ENCODE data around the gene TAF4. TPM values are rescaled to one million over a fixed set of nuclear protein-coding genes. Genes with fewer than 3 reads are reported as not detected.
"Not testable (repeated sequence)": the region's sequence is repeated elsewhere in the genome, so short reads cannot be mapped to it uniquely, and the experiment has no call there.

The TAF4 gene
- total RNA-seq, 1 donor from 2014 or later: 166 TPM

- DNase-seq (ENCODE audit: low spot score in 2 of 2): no peak
- TF ChIP-seq CTCF (IDR thresholded peaks at IDR 0.05): no peak
- Histone ChIP-seq H3K27ac (no peak overlapping the region), H3K36me3 (peaks cover 34 to 58% of the 10 kb centered on the region in 2 donors), H3K4me3 (no peak overlapping the region), H3K27me3 (no peaks in the 10 kb centered on the region), H3K9me3 (no peaks in the 10 kb centered on the region), H3K4me1 (no peaks in the 10 kb centered on the region)
- intact Hi-C loops (cut with DNase I): no loop called here
Observed at GRCh38 chr20:61974357-61974665, 91.4 kb downstream of the TAF4 start.

GRCh38 chr20:61973515-61974356 is 91.9 kb downstream of the TAF4 start:
- Histone ChIP-seq H3K36me3 (peaks cover 34 to 54% of the 10 kb centered on the region in 2 donors), H3K27me3 (no peaks in the 10 kb centered on the region), H3K27ac (no peak overlapping the region), H3K9me3 (no peaks in the 10 kb centered on the region), H3K4me3 (no peak overlapping the region), H3K4me1 (no peaks in the 10 kb centered on the region)
- no peak for DNase-seq (ENCODE audit: low spot score in 2 of 2)
- intact Hi-C loops (cut with DNase I): no loop called here
- TF ChIP-seq CTCF (IDR thresholded peaks at IDR 0.05): no peak

- peaks cover 34 to 52% of the 10 kb centered on the region in 2 donors for H3K36me3 ChIP-seq
- TF ChIP-seq CTCF (IDR thresholded peaks at IDR 0.05): no peak
- H3K27ac ChIP-seq: no peak overlapping the region
- no peak for DNase-seq (ENCODE audit: low spot score in 2 of 2)
- intact Hi-C loops (cut with DNase I): no loop called here
- no peak overlapping the region for H3K4me3 ChIP-seq
- no peaks in the 10 kb centered on the region for H3K4me1 ChIP-seq
- H3K27me3 ChIP-seq: no peaks in the 10 kb centered on the region
- H3K9me3 ChIP-seq: no peaks in the 10 kb centered on the region
Observed at GRCh38 chr20:61972636-61973508, 92.8 kb downstream of the TAF4 start.

- H3K4me1 ChIP-seq; DNase-seq (ENCODE audit: low spot score in 2 of 2); H3K9me3 ChIP-seq; H3K27me3 ChIP-seq; intact Hi-C loops (cut with DNase I); H3K4me3 ChIP-seq; H3K27ac ChIP-seq: not testable (repeated sequence)
- H3K36me3 ChIP-seq: peaks cover 32 to 39% of the 10 kb centered on the region in 2 donors
Observed at GRCh38 chr20:61971595-61971994, 94.1 kb downstream of the TAF4 start.

GRCh38 chr20:61970357-61970756 is 95.3 kb downstream of the TAF4 start:
- intact Hi-C loops (cut with DNase I): no loop called here

More at GRCh38 chr20:61970357-61970756, 95.3 kb downstream of the TAF4 start:
- no peak for DNase-seq (ENCODE audit: low spot score in 2 of 2)
- no peak overlapping the region for H3K27ac ChIP-seq
- H3K27me3 ChIP-seq: no peaks in the 10 kb centered on the region
- H3K4me1 ChIP-seq: no peaks in the 10 kb centered on the region
- no peaks in the 10 kb centered on the region for H3K9me3 ChIP-seq
- H3K36me3 ChIP-seq: peaks cover 23 to 29% of the 10 kb centered on the region in 2 donors
- no peak for TF ChIP-seq CTCF (IDR thresholded peaks at IDR 0.05)
- no peak overlapping the region for H3K4me3 ChIP-seq

All from ascending aorta (tissue), 2 donors.